HEK293 (cell line): ENCODE results near the gene PGM2.

Experiments
- KLF8 ChIP-seq: fragments of 450-650 bp; formaldehyde crosslinking; IDR thresholded peaks from 2 replicates; pipeline ENCODE4 v1.5.1; 2016; ENCODE audit warnings: missing biosample characterization, missing genetic modification characterization
- ZNF19 ChIP-seq: fragments of 450-650 bp; formaldehyde crosslinking; IDR thresholded peaks from 2 replicates; pipeline ENCODE4; 2016; ENCODE audit warnings: missing biosample characterization, missing genetic modification characterization, low read depth
- ZNF629 ChIP-seq: fragments of 450-650 bp; formaldehyde crosslinking; IDR thresholded peaks from 2 replicates; pipeline ENCODE4 v1.5.1; 2017; ENCODE audit warnings: missing biosample characterization, missing genetic modification characterization
- ZNF792 ChIP-seq: fragments of 450-650 bp; formaldehyde crosslinking; IDR thresholded peaks from 2 replicates; pipeline ENCODE4 v1.5.1; 2016; ENCODE audit warnings: missing biosample characterization, missing genetic modification characterization
- TF ChIP-seq, protein P1 (sequence below): fragments of 450-650 bp; formaldehyde crosslinking; IDR thresholded peaks from 2 replicates; pipeline ENCODE4 v1.5.1; 2016; ENCODE audit warnings: missing biosample characterization, missing genetic modification characterization
- TF ChIP-seq, protein P2 (sequence below): fragments of 450-650 bp; formaldehyde crosslinking; IDR thresholded peaks from 2 replicates; pipeline ENCODE4 v1.5.1; 2016; ENCODE audit warnings: missing biosample characterization, missing genetic modification characterization

DNA sequence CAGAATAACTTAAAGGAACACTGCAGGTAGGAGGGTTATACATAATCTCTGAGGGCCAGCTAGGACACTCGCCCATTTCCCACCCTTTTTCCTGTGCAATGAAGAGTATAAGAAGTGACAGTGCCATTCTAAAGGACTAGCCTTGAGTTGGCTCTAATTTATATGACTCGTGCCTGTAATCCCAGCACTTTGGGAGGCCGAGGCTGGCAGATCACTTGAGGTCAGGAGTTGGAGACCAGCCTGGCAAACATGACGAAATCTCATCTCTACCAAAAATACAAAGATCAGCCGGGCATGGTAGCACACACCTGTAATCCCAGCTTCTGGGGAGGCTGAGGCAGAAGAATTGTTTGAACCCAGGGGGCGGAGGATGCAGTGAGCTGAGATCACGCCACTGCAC lies 68.8 kb downstream of the PGM2 start:
- TF ChIP-seq, protein P1, sequence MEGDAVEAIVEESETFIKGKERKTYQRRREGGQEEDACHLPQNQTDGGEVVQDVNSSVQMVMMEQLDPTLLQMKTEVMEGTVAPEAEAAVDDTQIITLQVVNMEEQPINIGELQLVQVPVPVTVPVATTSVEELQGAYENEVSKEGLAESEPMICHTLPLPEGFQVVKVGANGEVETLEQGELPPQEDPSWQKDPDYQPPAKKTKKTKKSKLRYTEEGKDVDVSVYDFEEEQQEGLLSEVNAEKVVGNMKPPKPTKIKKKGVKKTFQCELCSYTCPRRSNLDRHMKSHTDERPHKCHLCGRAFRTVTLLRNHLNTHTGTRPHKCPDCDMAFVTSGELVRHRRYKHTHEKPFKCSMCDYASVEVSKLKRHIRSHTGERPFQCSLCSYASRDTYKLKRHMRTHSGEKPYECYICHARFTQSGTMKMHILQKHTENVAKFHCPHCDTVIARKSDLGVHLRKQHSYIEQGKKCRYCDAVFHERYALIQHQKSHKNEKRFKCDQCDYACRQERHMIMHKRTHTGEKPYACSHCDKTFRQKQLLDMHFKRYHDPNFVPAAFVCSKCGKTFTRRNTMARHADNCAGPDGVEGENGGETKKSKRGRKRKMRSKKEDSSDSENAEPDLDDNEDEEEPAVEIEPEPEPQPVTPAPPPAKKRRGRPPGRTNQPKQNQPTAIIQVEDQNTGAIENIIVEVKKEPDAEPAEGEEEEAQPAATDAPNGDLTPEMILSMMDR (tag by site-specific recombination), result no peak
- TF ChIP-seq ZNF19 (tag by site-specific recombination) (no peak), KLF8 (no peak), ZNF629 (no peak), ZNF792 (no peak)
- TF ChIP-seq, protein P2, sequence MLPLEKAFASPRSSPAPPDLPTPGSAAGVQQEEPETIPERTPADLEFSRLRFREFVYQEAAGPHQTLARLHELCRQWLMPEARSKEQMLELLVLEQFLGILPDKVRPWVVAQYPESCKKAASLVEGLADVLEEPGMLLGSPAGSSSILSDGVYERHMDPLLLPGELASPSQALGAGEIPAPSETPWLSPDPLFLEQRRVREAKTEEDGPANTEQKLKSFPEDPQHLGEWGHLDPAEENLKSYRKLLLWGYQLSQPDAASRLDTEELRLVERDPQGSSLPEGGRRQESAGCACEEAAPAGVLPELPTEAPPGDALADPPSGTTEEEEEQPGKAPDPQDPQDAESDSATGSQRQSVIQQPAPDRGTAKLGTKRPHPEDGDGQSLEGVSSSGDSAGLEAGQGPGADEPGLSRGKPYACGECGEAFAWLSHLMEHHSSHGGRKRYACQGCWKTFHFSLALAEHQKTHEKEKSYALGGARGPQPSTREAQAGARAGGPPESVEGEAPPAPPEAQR, result no peak
